OCI-LY3 (cell line): ENCODE measurements around the gene SOX13.

Experiments
- H2AFZ ChIP-seq: fragments of 200-600, 300-600 bp; shearing (Covaris generic); 2 replicates; pipeline ENCODE4 v1.6.0; 2014; ENCODE audit warnings: antibody characterized with exemption, low read depth, low read length
- H3K27ac ChIP-seq: fragments of 200-600, 300-600 bp; sonication (generic); 2 replicates; pipeline ENCODE4 v1.5.1; 2014; ENCODE audit warnings: mild to moderate bottlenecking, low read length, moderate library complexity, mixed read lengths
- H3K27me3 ChIP-seq: fragments of 200-600, 300-600 bp; sonication (generic); 2 replicates; pipeline ENCODE4 v1.6.1; 2014; ENCODE audit warnings: low read depth, low read length, mixed read lengths
- H3K36me3 ChIP-seq: fragments of 200-600, 300-600 bp; sonication (generic); replicated peaks from 2 replicates; pipeline ENCODE3; 2014; ENCODE audit warnings: low read depth, low read length, mixed read lengths
- H3K4me1 ChIP-seq: fragments of 300-600, 200-600 bp; sonication (generic); 2 replicates; pipeline ENCODE4 v1.6.1; 2014; ENCODE audit warnings: low read length, mixed read lengths
- H3K4me2 ChIP-seq: fragments of 200-600, 300-600 bp; sonication (generic); 2 replicates; pipeline ENCODE4 v1.6.1; 2014; ENCODE audit warnings: low read length, mixed read lengths
- H3K4me3 ChIP-seq: fragments of 300-600, 200-600 bp; sonication (generic); 2 replicates; pipeline ENCODE4 v1.5.1; 2014; ENCODE audit warnings: antibody characterized with exemption, mild to moderate bottlenecking, low read length, moderate library complexity
- H3K79me2 ChIP-seq: fragments of 300-600, 200-600 bp; shearing (Covaris generic); 2 replicates; pipeline ENCODE4 v1.6.1; 2014; ENCODE audit warnings: mild to moderate bottlenecking, low read length, mixed read lengths
- H3K9ac ChIP-seq: fragments of 300-600, 200-600 bp; shearing (Covaris generic); 2 replicates; pipeline ENCODE4 v1.6.0; 2014; ENCODE audit warnings: mild to moderate bottlenecking, low read length, moderate library complexity
- H3K9me3 ChIP-seq: fragments of 200-600, 300-600 bp; shearing (Covaris generic); 2 replicates; pipeline ENCODE4 v1.6.1; 2014; ENCODE audit warnings: low read length, mixed read lengths; ENCODE audit not compliant: insufficient read depth
- H4K20me1 ChIP-seq: fragments of 200-600, 300-600 bp; sonication (generic); 2 replicates; pipeline ENCODE4 v1.6.1; 2016; ENCODE audit warnings: low read length, mixed read lengths; ENCODE audit not compliant: insufficient read depth
- CTCF ChIP-seq: fragments of 200-600, 300-600 bp; sonication (generic); IDR thresholded peaks from 2 replicates; pipeline ENCODE4 v1.5.1; 2014; ENCODE audit warnings: antibody characterized with exemption, low read length, low read depth
- EZH2phosphoT487 ChIP-seq: fragments of 200-600 bp; shearing (Covaris generic); IDR thresholded peaks from 2 replicates; pipeline ENCODE4 v1.6.1; 2018; ENCODE audit warnings: antibody characterized with exemption, mixed run types, low read depth

The SOX13 gene

GRCh38 chr1:204162494-204163074 lies 89.7 kb downstream of the SOX13 start:
- Histone ChIP-seq H3K4me2 (no peak overlapping the region), H3K27me3 (peaks cover 24% of the 10 kb centered on the region)
- TF ChIP-seq CTCF (peak; percentile 95), EZH2phosphoT487 (no peak)

GRCh38 chr1:204166219-204166618 lies 93.3 kb downstream of the SOX13 start, which contains the start of gene REN:
TSS of gene REN (minus strand) at chr1:204166337. CDS start at chr1:204166293, 44 bp downstream.
- Histone ChIP-seq H3K9me3 (peaks cover 22% of the 10 kb centered on the region), H3K4me3 (no peak within 1 kb of the TSS)
- TF ChIP-seq EZH2phosphoT487 (no peak), CTCF (no peak)

More at GRCh38 chr1:204162494-204163074, 89.7 kb downstream of the SOX13 start:
- Histone ChIP-seq H3K4me3 (no peak overlapping the region), H3K79me2 (no peaks in the 10 kb centered on the region), H3K9me3 (no peaks in the 10 kb centered on the region), H3K4me1 (no peaks in the 10 kb centered on the region), H4K20me1 (no peaks in the 10 kb centered on the region), H2AFZ (no peak overlapping the region), H3K27ac (no peak overlapping the region), H3K36me3 (no peaks in the 10 kb centered on the region), H3K9ac (no peak overlapping the region)

GRCh38 chr1:204167730-204168129 lies 94.8 kb downstream of the SOX13 start:
- H3K9me3 ChIP-seq, result peaks cover 28% of the 10 kb centered on the region

More at GRCh38 chr1:204166219-204166618, 93.3 kb downstream of the SOX13 start, which contains the start of gene REN:
- Histone ChIP-seq H3K9ac (no peak within 1 kb of the TSS), H3K27ac (no peak within 1 kb of the TSS), H3K4me2 (no peak within 1 kb of the TSS), H4K20me1 (no peaks in the 10 kb centered on the region), H3K4me1 (no peaks in the 10 kb centered on the region), H3K36me3 (no peaks in the 10 kb centered on the region), H3K79me2 (no peaks in the 10 kb centered on the region), H3K27me3 (0 out of 2 replicates have a peak, but pooled peaks cover 6% of the 10 kb centered on the region), H2AFZ (no peak within 1 kb of the TSS)

More at GRCh38 chr1:204167730-204168129, 94.8 kb downstream of the SOX13 start:
- no peaks in the 10 kb centered on the region for H4K20me1 ChIP-seq
- H3K4me1 ChIP-seq, result no peaks in the 10 kb centered on the region
- H3K36me3 ChIP-seq, result no peaks in the 10 kb centered on the region
- H2AFZ ChIP-seq, result no peak overlapping the region
- no peak overlapping the region for H3K4me3 ChIP-seq
- no peaks in the 10 kb centered on the region for H3K79me2 ChIP-seq
- no peak overlapping the region for H3K27ac ChIP-seq
- no peak for TF ChIP-seq EZH2phosphoT487
- no peak for TF ChIP-seq CTCF
- H3K9ac ChIP-seq, result no peak overlapping the region
- H3K4me2 ChIP-seq, result no peak overlapping the region
- H3K27me3 ChIP-seq, result peaks cover 6% of the 10 kb centered on the region; the same call in 1 of the 2 replicates
